Ovary (tissue), 3 donors: ENCODE results near the gene XYLT2.

Experiments used
- CTCF ChIP-seq, 3 donors: fragments of 450-650 bp in 2 of 3; fragments of 200-600 bp in 1 of 3; IDR thresholded peaks; one replicate each; pipeline versions ENCODE4 v1.5.1 to v1.8.0; 2016 to 2022; ENCODE audit warnings: antibody characterized with exemption in 3 of 3, mild to moderate bottlenecking in 1 of 3
- POLR2A ChIP-seq: fragments of 450-650 bp; IDR thresholded peaks from one replicate; pipeline ENCODE4 v1.6.1; 2017; ENCODE audit warnings: antibody characterized with exemption, mild to moderate bottlenecking, moderate library complexity
- donor health status: DM: no; HTN: no; CAD: no.

GRCh38 chr17:50394711-50395110 lies 48.8 kb downstream of the XYLT2 start:
- TF ChIP-seq CTCF (IDR thresholded peaks at IDR 0.05) (no peak), POLR2A (no peak)
